ENCODE measurements around the gene DCUN1D2.

Gene DCUN1D2

GRCh38 chr13:113533161-113533840, 42.8 kb upstream of the DCUN1D2 start:
- H3K27me3 ChIP-seq (ENCODE audit: control insufficient read depth, low read length), result no peaks in the 10 kb centered on the region
- H3K27ac ChIP-seq (ENCODE audit: low read depth, low read length), result no peak overlapping the region
- no peaks in the 10 kb centered on the region for H3K9me2 ChIP-seq (replicated peaks; ENCODE audit: control insufficient read depth, low read length)
- H3K4me1 ChIP-seq (ENCODE audit: control insufficient read depth, low read length), result no peaks in the 10 kb centered on the region
- no peaks in the 10 kb centered on the region for H4K20me1 ChIP-seq (ENCODE audit: control insufficient read depth, insufficient read depth, low read depth, low read length)
- H3K4me3 ChIP-seq (ENCODE audit: low read length), result no peak overlapping the region
- H3K79me2 ChIP-seq (ENCODE audit: control insufficient read depth, low read length), result no peaks in the 10 kb centered on the region
- TF ChIP-seq EZH2phosphoT487 (IDR thresholded peaks at IDR 0.05; ENCODE audit: borderline replicate concordance, low read length) (no peak), CTCF (IDR thresholded peaks at IDR 0.05; ENCODE audit: low read depth, low read length, poor library complexity, severe bottlenecking) (no peak)
- H3K9me3 ChIP-seq (ENCODE audit: control insufficient read depth, insufficient read depth, low read length), result no peaks in the 10 kb centered on the region
- no peak overlapping the region for H3K4me2 ChIP-seq (ENCODE audit: low read length)
- H3K36me3 ChIP-seq (ENCODE audit: control insufficient read depth, low read length), result no peaks in the 10 kb centered on the region
- H3F3A ChIP-seq (ENCODE audit: control insufficient read depth, insufficient read depth), result no peaks in the 10 kb centered on the region

GRCh38 chr13:113532156-113532806, 41.8 kb upstream of the DCUN1D2 start:
- H3K9me2 ChIP-seq (replicated peaks; ENCODE audit: control insufficient read depth, low read length), result no peaks in the 10 kb centered on the region
- TF ChIP-seq EZH2phosphoT487 (IDR thresholded peaks at IDR 0.05; ENCODE audit: borderline replicate concordance, low read length), result no peak
- TF ChIP-seq CTCF (IDR thresholded peaks at IDR 0.05; ENCODE audit: low read depth, low read length, poor library complexity, severe bottlenecking), result no peak
- no peaks in the 10 kb centered on the region for H3K36me3 ChIP-seq (ENCODE audit: control insufficient read depth, low read length)
- H4K20me1 ChIP-seq (ENCODE audit: control insufficient read depth, insufficient read depth, low read depth, low read length), result no peaks in the 10 kb centered on the region
- no peak overlapping the region for H3K27ac ChIP-seq (ENCODE audit: low read depth, low read length)
- H3K9me3 ChIP-seq (ENCODE audit: control insufficient read depth, insufficient read depth, low read length), result no peaks in the 10 kb centered on the region
- no peak overlapping the region for H3K4me2 ChIP-seq (ENCODE audit: low read length)
- no peaks in the 10 kb centered on the region for H3F3A ChIP-seq (ENCODE audit: control insufficient read depth, insufficient read depth)
- no peak overlapping the region for H3K4me3 ChIP-seq (ENCODE audit: low read length)
- H3K79me2 ChIP-seq (ENCODE audit: control insufficient read depth, low read length), result no peaks in the 10 kb centered on the region
- peaks cover under 1% of the 10 kb centered on the region; the same call in 1 of the 2 replicates for H3K4me1 ChIP-seq (ENCODE audit: control insufficient read depth, low read length)
- no peaks in the 10 kb centered on the region for H3K27me3 ChIP-seq (ENCODE audit: control insufficient read depth, low read length)

GRCh38 chr13:113531041-113531873, 40.7 kb upstream of the DCUN1D2 start:
- no peaks in the 10 kb centered on the region for H3K79me2 ChIP-seq (ENCODE audit: control insufficient read depth, low read length)
- H3K4me2 ChIP-seq (ENCODE audit: low read length), result no peak overlapping the region
- no peak for TF ChIP-seq EZH2phosphoT487 (IDR thresholded peaks at IDR 0.05; ENCODE audit: borderline replicate concordance, low read length)
- TF ChIP-seq CTCF (IDR thresholded peaks at IDR 0.05; ENCODE audit: low read depth, low read length, poor library complexity, severe bottlenecking), result no peak
- H3K9me3 ChIP-seq (ENCODE audit: control insufficient read depth, insufficient read depth, low read length), result no peaks in the 10 kb centered on the region
- H3K27ac ChIP-seq (ENCODE audit: low read depth, low read length), result no peak overlapping the region
- H3K36me3 ChIP-seq (ENCODE audit: control insufficient read depth, low read length), result peaks cover 4% of the 10 kb centered on the region; the same call in 1 of the 2 replicates
- no peaks in the 10 kb centered on the region for H4K20me1 ChIP-seq (ENCODE audit: control insufficient read depth, insufficient read depth, low read depth, low read length)
- H3F3A ChIP-seq (ENCODE audit: control insufficient read depth, insufficient read depth), result no peaks in the 10 kb centered on the region
- no peaks in the 10 kb centered on the region for H3K9me2 ChIP-seq (replicated peaks; ENCODE audit: control insufficient read depth, low read length)
- H3K4me3 ChIP-seq (ENCODE audit: low read length), result no peak overlapping the region
- H3K27me3 ChIP-seq (ENCODE audit: control insufficient read depth, low read length), result no peaks in the 10 kb centered on the region
- peaks cover 11% of the 10 kb centered on the region for H3K4me1 ChIP-seq (ENCODE audit: control insufficient read depth, low read length)
